ENCODE measurements around the gene EIF2B4.
A peak's percentile ranks its signal among the peaks of the same experiment; 100 is the strongest.
"Not testable (repeated sequence)": the region's sequence is repeated elsewhere in the genome, so short reads cannot be mapped to it uniquely, and the experiment has no call there.

Gene EIF2B4

GRCh38 chr2:27336173-27336572 lies 34.0 kb downstream of the EIF2B4 start:
- no peak for DNase-seq (ENCODE audit: low read depth)

DNA sequence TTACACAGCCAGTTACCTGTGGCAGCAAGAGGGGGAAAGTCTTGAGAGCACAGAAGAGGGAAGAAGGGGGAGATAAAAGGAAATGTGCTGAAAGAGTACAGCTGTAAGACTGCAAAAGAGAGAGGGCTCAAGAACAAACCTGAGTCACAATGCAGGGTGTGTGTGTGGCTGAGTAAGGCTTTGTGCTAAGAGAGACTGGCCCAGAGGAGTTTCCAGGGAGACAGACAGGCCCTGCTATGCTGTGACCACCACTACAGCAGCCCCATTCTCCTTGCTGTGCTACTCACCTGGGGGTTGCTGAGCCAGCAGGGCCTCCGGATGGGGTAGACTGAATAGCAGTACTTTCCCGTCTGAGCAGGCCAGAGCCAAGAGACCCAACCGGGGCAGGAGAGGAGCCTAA lies 34.8 kb downstream of the EIF2B4 start:
- no peak for DNase-seq (ENCODE audit: low read depth)

DNA sequence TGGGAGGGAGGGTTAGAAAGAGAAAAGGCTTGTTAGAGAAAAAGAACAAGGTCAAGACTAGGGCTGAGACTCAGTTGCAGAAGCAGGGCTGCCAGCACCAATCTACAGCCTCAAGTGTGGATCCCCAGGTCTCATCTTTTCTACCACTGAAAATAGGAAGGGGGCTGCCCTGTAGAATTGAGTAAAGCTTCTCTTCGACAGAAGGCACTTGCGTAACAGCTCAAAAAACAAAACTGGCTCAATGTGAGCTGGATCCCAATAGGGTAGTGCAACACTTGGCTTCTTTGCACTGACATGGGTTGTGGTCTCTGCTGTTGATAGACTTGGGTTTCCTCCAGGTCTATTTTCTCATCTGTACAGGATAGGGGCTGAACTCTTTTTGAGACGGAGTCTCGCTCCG lies 45.4 kb downstream of the EIF2B4 start:
- DNase-seq (ENCODE audit: low read depth): no peak

DNA sequence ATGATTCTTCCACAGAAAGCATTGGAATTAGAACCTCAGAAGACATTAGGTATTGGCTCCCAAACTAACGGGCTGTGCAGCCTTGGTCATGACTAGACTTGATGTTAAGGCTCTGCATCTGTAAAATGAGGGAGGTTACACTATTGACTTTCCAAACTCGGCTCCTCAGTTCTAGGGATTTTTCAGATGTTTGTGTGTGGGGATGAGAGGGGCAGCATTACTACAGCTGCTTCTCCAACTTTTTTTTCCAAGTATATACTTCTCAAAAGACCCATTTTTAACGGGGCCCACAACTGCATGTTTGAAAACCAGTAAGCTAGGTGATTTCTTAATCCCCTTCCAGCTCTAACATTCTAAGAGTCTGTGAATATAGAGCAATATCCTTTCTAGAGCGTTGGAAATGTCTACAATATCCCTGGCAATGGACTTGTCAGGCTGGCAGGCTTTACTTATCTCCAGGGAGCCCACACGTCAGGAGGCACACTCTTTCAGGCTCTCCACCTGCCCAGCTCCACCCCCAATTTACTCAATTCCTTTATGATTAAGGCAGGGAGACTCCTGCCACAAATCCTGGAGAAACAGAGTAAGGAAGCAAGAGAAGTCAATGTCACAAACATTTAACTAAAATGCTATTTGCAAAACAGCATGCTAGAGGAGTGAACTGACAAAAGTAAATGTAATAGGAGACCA lies 46.4 kb downstream of the EIF2B4 start:
- no peak for DNase-seq (ENCODE audit: low read depth)

DNA sequence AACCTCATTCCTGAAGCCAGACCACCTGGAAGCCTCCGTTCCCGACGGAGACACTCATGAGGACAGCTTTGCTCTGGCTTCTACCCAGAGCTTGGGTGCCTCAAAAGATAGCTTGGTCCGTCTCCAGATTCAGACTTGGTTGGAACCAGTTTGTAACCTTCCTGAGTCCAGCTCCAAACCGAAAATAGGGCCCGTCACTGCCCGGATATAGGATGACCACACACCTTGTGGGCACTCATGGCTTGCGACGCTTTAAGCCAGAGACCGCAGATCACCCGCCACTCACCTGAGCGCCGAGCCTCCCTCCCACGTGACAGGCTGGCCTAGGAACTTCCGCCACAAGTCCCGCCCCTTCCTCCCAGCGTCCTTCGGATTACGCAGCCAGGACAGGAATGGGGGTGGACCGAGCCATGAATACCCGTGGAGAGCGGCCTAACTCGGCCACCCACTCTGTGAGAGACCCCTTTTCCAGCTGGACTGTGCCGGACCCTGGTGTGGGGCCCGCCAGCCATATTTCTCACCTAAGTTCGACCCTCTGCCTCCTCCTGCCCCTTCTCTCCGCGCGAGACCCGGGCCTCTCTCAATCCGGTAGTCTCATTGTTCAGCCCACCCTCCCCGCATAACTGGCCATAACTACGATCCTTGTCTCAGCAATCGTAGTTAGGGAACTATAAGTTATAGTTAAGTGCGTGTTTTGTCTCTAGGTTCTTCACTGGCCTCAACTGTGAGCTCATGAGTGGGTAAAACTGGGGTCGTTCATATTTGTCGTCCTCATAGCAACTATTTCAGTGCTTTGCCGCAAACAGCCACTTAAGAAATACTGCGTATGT lies 47.2 kb downstream of the EIF2B4 start, which contains the start of gene MPV17:
MPV17 (minus strand) TSS at position 332 of the 830 bp plus-strand sequence. CDS start 580 bp downstream, outside the sequence.
- DNase-seq (ENCODE audit: low read depth): peak; percentile 59

- DNase-seq (ENCODE audit: low read depth): no peak
Observed at GRCh38 chr2:27322301-27322765, 47.8 kb downstream of the EIF2B4 start.

- DNase-seq (ENCODE audit: low read depth): peak; percentile 98
Observed at GRCh38 chr2:27320958-27321543, 49.1 kb downstream of the EIF2B4 start.

DNA sequence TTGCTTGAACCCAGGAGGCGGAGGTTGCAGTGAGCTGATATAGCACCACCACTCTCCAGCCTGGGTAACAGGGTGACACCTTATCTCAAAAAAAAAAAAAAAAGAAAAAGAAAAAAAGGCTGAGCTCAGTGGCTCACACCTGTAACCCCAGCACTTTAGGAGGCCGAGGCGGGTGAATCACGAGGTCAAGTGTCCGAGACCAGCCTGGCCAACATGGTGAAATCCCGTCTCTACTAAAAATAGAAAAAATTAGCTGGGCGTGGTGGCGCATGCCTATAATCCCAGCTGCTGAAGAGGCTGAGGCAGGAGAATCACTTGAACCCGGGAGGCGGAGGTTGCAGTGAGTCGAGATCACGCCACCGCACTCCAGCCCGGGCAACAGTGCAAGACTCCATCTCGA lies 50.3 kb downstream of the EIF2B4 start:
- DNase-seq (ENCODE audit: low read depth): not testable (repeated sequence)

- DNase-seq (ENCODE audit: low read depth): no peak
Observed at GRCh38 chr2:27316655-27317412, 53.3 kb downstream of the EIF2B4 start.

DNA sequence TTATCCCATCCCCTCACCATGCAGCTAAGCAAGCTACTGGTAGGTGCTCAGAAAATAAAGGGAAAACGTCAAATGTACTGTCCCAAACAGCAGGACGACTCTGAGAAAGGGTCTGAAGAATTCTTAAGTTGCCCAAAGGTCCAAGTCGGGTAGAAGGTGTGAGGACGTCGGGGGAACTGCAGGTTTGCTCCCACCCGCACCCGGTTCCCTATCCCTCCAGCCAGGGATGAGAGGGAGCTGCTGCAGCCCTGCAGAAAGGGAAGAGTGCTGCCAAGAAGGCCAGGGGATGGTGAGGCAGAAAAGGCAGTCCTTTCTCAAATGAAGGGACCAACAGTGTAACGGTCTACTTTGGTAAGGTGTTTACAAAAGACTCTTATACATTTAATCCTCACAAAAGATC lies 55.0 kb downstream of the EIF2B4 start:
- DNase-seq (ENCODE audit: low read depth): no peak

GRCh38 chr2:27314709-27315108 lies 55.4 kb downstream of the EIF2B4 start:
- DNase-seq (ENCODE audit: low read depth): no peak

Data from HS-5 (cell line).